ENCODE results near the gene NRAS. TPM values are rescaled to one million over a fixed set of nuclear protein-coding genes. Genes with fewer than 3 reads are reported as not detected.
A peak's percentile ranks its signal among the peaks of the same experiment; 100 is the strongest.

Gene NRAS
- total and polyA plus RNA-seq, 5 donors from 2014 or later: 25.4 to 35.8 (median 29.7) TPM

DNA sequence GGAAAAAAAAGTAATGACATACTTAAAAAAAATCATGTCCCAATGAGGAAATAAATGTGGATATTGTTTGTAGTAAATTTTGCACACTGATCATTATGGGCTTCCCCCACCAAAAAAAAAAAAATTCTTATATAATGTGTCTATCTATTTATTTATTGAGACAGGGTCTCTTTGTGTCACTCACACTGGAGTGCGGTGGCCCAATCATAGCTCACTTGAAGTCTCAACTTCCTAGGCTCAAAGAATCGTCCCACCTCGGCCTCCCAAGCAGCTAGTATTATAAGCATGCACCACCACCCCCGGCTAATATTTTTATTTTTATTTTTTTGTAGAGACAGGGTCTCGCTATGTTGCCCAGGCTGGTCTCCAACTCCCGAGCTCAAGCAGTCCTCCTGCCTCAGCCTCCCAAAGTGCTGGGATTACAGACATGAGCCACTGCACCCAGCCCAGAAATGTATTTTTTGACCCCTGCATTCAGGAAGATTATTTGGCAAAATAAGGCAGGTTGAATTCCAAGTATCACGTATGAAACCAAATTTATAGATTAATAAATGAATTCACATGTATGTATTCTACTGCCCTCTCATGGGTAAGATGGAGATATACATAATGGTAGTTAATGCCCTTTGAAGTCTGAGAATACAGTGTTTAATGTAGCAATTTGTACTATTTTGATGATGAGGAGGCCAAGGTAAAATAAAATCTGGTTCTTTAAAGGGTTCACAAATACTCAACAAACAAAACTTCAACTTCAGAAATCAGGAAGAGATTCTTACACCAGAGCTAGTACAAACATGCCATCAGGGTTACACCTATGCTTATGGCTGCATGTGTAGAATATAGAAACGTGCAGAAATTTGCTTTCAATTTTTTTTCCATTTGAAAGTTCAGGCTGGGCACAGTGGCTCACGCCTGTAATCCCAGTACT is 45.3 kb downstream of the NRAS start:
- DNase-seq (peak in 2 of 3 donors; percentile 12 to 32), ATAC-seq (ENCODE audit: low read depth in 2 of 2) (no peak)
- Mint-ChIP-seq H3K4me1 (peaks cover 6 to 12% (median 9%) of the 10 kb centered on the region in 4 donors), H3K27me3 (peaks cover 62% of the 10 kb centered on the region), H3K36me3 (no peaks in the 10 kb centered on the region), H3K27ac (no peak overlapping the region), H3K9me3 (no peaks in the 10 kb centered on the region), H3K4me3 (peak overlapping the region in 2 of 4 donors; percentile 22 to 70)
- H3K36me3 ChIP-seq (ENCODE audit: control insufficient read depth, insufficient read depth, low read length): no peaks in the 10 kb centered on the region
- H3K9me3 ChIP-seq (ENCODE audit: control insufficient read depth in 2 of 2, low read length in 2 of 2): no peaks in the 10 kb centered on the region
- H3K27me3 ChIP-seq (ENCODE audit: control insufficient read depth, insufficient read depth, low read length): peaks cover 23% of the 10 kb centered on the region
- H3K27ac ChIP-seq (ENCODE audit: insufficient read depth, low read length, poor library complexity, severe bottlenecking): no peak overlapping the region
- no peak overlapping the region for H3K4me3 ChIP-seq (ENCODE audit: low read depth, low read length)
- peaks cover 14% of the 10 kb centered on the region for H3K4me1 ChIP-seq (ENCODE audit: control insufficient read depth, insufficient read depth, low read length, poor library complexity, severe bottlenecking)

DNA sequence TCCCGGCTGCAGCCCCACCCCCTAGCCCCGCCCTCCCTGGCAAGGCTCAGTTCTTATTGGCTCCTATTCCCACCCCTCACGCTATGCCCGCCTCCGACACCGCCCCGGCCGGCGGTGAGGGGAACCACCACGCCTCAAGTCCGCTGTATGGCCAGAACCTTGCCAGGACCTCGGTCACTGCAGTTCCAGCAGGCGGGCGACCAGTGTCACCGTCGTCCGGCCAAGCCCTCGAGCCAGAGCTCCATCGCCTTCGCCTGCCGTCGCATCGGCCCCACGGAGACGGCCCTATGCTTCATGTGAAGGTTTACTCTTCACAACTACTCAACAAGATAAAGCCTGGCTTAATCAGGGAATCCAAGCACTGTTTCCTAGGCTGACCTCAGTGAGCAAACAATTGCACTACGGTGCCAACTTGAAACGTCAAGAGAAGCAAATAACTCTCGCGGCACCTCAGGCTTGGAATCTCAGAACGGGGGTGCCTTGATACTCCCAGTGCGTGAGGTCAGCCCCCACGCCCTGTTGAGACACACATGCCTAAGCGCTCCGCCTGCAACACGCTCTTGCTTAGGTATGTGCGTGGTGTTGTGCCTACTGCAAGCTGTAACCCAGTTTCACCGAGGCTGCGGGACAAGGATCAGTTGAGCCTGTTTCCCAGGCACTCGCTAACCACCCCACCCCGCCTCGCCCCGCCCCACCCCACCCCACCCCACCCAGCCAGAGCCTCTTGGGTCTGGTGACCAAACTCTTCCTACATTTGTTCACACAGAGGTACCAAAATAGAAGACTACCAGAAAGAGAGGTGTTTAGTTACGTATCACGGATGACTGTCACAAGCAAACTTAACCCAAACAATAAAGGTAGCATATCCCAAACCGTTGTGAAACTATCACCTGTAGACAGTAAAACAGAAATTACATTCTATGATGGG is 46.2 kb downstream of the NRAS start:
- DNase-seq (peak; percentile 77 to 84 (median 77)), ATAC-seq (ENCODE audit: low read depth in 2 of 2) (peak; percentile 95)
- Mint-ChIP-seq H3K36me3 (no peaks in the 10 kb centered on the region), H3K4me3 (peak overlapping the region; percentile 92 to 96 (median 95)), H3K27ac (peak overlapping the region; percentile 46 to 94 (median 85)), H3K9me3 (peaks cover 0 to 1% (median 0%) of the 10 kb centered on the region in 7 donors), H3K27me3 (peaks cover 60% of the 10 kb centered on the region), H3K4me1 (peaks cover 6 to 12% (median 9%) of the 10 kb centered on the region in 4 donors)
- Histone ChIP-seq H3K27me3 (ENCODE audit: control insufficient read depth, insufficient read depth, low read length) (peaks cover 25% of the 10 kb centered on the region), H3K4me3 (ENCODE audit: low read depth, low read length) (peak overlapping the region; percentile 81), H3K9me3 (ENCODE audit: control insufficient read depth in 2 of 2, low read length in 2 of 2) (no peaks in the 10 kb centered on the region), H3K4me1 (ENCODE audit: control insufficient read depth, insufficient read depth, low read length, poor library complexity, severe bottlenecking) (peaks cover 14% of the 10 kb centered on the region), H3K36me3 (ENCODE audit: control insufficient read depth, insufficient read depth, low read length) (no peaks in the 10 kb centered on the region), H3K27ac (ENCODE audit: insufficient read depth, low read length, poor library complexity, severe bottlenecking) (no peak overlapping the region)

DNA sequence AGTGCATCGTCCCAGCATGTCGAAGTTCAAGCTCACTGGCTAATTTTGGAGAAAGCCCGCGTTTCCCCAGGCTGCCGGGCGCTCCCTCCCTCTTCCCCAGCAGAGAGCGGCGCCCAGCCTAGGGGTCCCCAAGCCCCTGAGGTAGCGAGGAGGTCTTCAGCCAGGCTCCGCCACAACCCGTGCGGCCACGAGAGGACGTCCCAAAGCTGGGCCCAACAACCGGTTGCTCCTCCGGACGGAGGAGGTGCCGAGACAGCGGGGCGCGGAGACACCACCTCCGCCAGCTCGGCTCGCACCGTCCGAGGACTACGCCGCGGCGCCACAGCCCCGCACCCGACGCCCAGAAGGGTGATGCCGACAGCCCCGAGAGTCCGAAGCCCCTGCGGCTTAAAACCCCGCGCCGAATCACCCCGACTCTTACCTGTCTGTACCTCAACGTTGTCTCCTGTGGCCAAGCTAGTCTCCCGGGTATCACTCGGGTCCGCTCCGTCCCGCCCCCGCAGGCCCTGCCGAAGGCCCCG is 46.9 kb downstream of the NRAS start, which contains the start of gene DENND2C:
DENND2C (minus strand) TSS at position 488 of the 521 bp plus-strand sequence. CDS start 44,065 bp downstream, outside the sequence.
- peaks cover 53% of the 10 kb centered on the region for H3K27me3 Mint-ChIP-seq
- H3K4me3 Mint-ChIP-seq: peak within 1 kb of the TSS; percentile 92 to 96 (median 95)
- Histone ChIP-seq H3K4me1 (ENCODE audit: control insufficient read depth, insufficient read depth, low read length, poor library complexity, severe bottlenecking) (peaks cover 14% of the 10 kb centered on the region), H3K9me3 (ENCODE audit: control insufficient read depth in 2 of 2, low read length in 2 of 2) (no peaks in the 10 kb centered on the region), H3K4me3 (ENCODE audit: low read depth, low read length) (peak within 1 kb of the TSS; percentile 81), H3K27me3 (ENCODE audit: control insufficient read depth, insufficient read depth, low read length) (peaks cover 22% of the 10 kb centered on the region), H3K27ac (ENCODE audit: insufficient read depth, low read length, poor library complexity, severe bottlenecking) (no peak within 1 kb of the TSS), H3K36me3 (ENCODE audit: control insufficient read depth, insufficient read depth, low read length) (no peaks in the 10 kb centered on the region)
- no peaks in the 10 kb centered on the region for H3K36me3 Mint-ChIP-seq
- peaks cover 6 to 12% (median 9%) of the 10 kb centered on the region in 4 donors for H3K4me1 Mint-ChIP-seq
- peaks cover 0 to 1% (median 0%) of the 10 kb centered on the region in 7 donors for H3K9me3 Mint-ChIP-seq
- DNase-seq (no peak), ATAC-seq (ENCODE audit: low read depth in 2 of 2) (peak; percentile 46 to 51)
- H3K27ac Mint-ChIP-seq: peak within 1 kb of the TSS; percentile 53 to 94 (median 85)

DNA sequence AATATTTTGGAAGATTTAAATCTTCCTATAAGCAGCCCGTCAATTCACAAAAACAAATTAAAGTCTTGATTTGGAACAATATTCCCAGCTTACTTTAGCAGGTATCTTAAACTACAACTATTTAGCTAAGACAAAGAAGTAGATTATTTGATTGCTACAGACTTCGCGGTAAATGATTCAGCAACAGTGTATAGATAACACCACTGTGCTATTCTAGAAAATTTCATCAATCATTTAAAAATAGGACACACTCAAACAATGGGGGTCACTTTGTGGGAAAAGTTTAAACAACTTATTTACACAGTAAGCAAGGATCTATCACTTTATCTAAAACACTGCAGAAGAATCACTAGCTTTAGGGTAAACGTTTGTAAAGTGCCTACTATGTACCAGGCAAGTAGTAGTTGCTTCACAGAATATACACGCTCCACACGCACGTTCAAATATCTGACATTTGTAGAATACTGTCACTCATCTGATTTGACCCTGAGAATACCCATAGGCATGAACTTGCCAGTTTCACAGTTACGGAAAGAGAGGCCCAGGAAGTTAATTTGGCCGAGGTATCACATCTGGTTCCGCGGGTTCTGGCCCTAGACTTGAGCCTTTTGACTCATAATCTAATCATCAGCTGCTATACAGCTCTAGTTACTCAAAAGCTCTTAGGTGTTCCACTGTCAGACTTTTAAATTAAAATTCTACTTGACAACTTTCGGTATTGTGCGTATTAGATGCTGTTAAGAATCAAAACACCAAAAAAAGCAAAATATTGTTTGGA is 47.6 kb downstream of the NRAS start:
- Histone ChIP-seq H3K4me3 (ENCODE audit: low read depth, low read length) (peak overlapping the region; percentile 49), H3K27me3 (ENCODE audit: control insufficient read depth, insufficient read depth, low read length) (peaks cover 22% of the 10 kb centered on the region), H3K9me3 (ENCODE audit: control insufficient read depth in 2 of 2, low read length in 2 of 2) (no peaks in the 10 kb centered on the region), H3K4me1 (ENCODE audit: control insufficient read depth, insufficient read depth, low read length, poor library complexity, severe bottlenecking) (peaks cover 14% of the 10 kb centered on the region), H3K36me3 (ENCODE audit: control insufficient read depth, insufficient read depth, low read length) (no peaks in the 10 kb centered on the region), H3K27ac (ENCODE audit: insufficient read depth, low read length, poor library complexity, severe bottlenecking) (no peak overlapping the region)
- peaks cover 6 to 12% (median 9%) of the 10 kb centered on the region in 4 donors for H3K4me1 Mint-ChIP-seq
- DNase-seq: peak in 1 of 3 donors; percentile 2
- H3K27ac Mint-ChIP-seq: peak overlapping the region; percentile 17 to 64 (median 53)
- H3K27me3 Mint-ChIP-seq: peaks cover 48% of the 10 kb centered on the region
- peak overlapping the region; percentile 88 to 96 (median 94) for H3K4me3 Mint-ChIP-seq
- H3K9me3 Mint-ChIP-seq: peaks cover 0 to 1% (median 0%) of the 10 kb centered on the region in 7 donors
- no peak for ATAC-seq (ENCODE audit: low read depth in 2 of 2)
- no peaks in the 10 kb centered on the region for H3K36me3 Mint-ChIP-seq

DNA sequence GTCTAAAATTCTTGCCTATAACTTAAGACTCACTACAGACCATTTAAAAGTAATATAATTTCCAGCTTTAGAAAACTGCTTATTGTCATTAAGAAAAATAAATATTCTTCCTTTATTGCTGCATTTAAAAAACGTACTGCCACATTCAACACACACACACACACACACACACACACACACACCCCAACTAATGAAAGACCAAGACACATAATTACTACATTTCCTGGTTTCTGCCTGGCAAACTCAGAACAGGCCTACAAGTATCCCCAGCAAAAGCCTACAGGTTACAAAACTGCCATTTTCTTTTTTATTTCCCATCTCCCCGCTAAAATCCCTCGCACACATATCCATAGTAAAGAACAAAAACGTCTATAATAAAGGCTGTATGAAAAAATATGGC is 48.2 kb downstream of the NRAS start:
- Histone ChIP-seq H3K27me3 (ENCODE audit: control insufficient read depth, insufficient read depth, low read length) (peaks cover 20% of the 10 kb centered on the region), H3K27ac (ENCODE audit: insufficient read depth, low read length, poor library complexity, severe bottlenecking) (no peak overlapping the region), H3K36me3 (ENCODE audit: control insufficient read depth, insufficient read depth, low read length) (no peaks in the 10 kb centered on the region), H3K9me3 (ENCODE audit: control insufficient read depth in 2 of 2, low read length in 2 of 2) (no peaks in the 10 kb centered on the region), H3K4me1 (ENCODE audit: control insufficient read depth, insufficient read depth, low read length, poor library complexity, severe bottlenecking) (peaks cover 14% of the 10 kb centered on the region), H3K4me3 (ENCODE audit: low read depth, low read length) (no peak overlapping the region)
- DNase-seq: no peak
- Mint-ChIP-seq H3K36me3 (no peaks in the 10 kb centered on the region), H3K27me3 (peaks cover 50% of the 10 kb centered on the region), H3K9me3 (peaks cover 0 to 1% (median 0%) of the 10 kb centered on the region in 7 donors), H3K27ac (no peak overlapping the region), H3K4me1 (peaks cover 6 to 12% (median 9%) of the 10 kb centered on the region in 4 donors), H3K4me3 (peak overlapping the region in 2 of 4 donors; percentile 34 to 92)
- no peak for ATAC-seq (ENCODE audit: low read depth in 2 of 2)

DNA sequence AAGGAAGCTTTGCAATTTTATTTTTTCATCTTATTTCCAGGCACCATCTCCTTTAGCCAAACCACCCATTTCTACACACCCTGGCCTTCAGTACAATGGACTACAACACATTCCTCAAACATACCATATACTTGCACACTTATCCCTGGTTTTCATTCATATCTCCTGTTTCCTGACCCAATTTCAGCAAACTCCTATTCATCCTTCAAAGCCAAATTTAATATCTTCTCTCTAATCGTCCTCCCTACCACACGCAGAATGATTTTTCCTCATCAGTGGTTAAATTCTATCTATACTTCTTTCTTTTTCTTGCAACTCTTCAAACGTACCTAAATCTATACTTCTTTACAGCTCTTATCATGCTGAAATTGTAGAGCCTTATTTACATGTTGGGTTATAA is 49.6 kb downstream of the NRAS start:
- Histone ChIP-seq H3K36me3 (ENCODE audit: control insufficient read depth, insufficient read depth, low read length) (no peaks in the 10 kb centered on the region), H3K27me3 (ENCODE audit: control insufficient read depth, insufficient read depth, low read length) (peaks cover 20% of the 10 kb centered on the region), H3K9me3 (ENCODE audit: control insufficient read depth in 2 of 2, low read length in 2 of 2) (no peaks in the 10 kb centered on the region), H3K4me1 (ENCODE audit: control insufficient read depth, insufficient read depth, low read length, poor library complexity, severe bottlenecking) (peaks cover 14% of the 10 kb centered on the region), H3K27ac (ENCODE audit: insufficient read depth, low read length, poor library complexity, severe bottlenecking) (no peak overlapping the region), H3K4me3 (ENCODE audit: low read depth, low read length) (no peak overlapping the region)
- Mint-ChIP-seq H3K4me3 (no peak overlapping the region), H3K27ac (no peak overlapping the region), H3K36me3 (no peaks in the 10 kb centered on the region), H3K27me3 (peaks cover 48% of the 10 kb centered on the region), H3K4me1 (peaks cover 6 to 12% (median 9%) of the 10 kb centered on the region in 4 donors), H3K9me3 (peaks cover 0 to 2% (median 0%) of the 10 kb centered on the region in 7 donors)
- no peak for DNase-seq
- ATAC-seq (ENCODE audit: low read depth in 2 of 2): no peak

All from CD4-positive, CD25-positive, alpha-beta regulatory T cell (primary cell).